Keratinocyte (primary cell): ENCODE measurements around the gene PRAMEF17.

Experiments
- CTCF ChIP-seq, 3 experiments: IDR thresholded peaks in 1 of 3; conservative IDR thresholded peaks in 1 of 3; optimal IDR thresholded peaks in 1 of 3; 2 replicates in 2 of 3; 3 replicates in 1 of 3; pipeline versions ENCODE3 to v1.5.1; 2011; ENCODE audit warnings: low read length in 3 of 3, mild to moderate bottlenecking in 3 of 3, moderate library complexity in 2 of 3, control low read depth in 1 of 3, inconsistent platforms in 1 of 3; ENCODE audit not compliant: insufficient read depth in 2 of 3; ENCODE audit errors: extremely low read depth in 1 of 3
- EZH2 ChIP-seq: IDR thresholded peaks from one replicate; pipeline ENCODE4 v1.6.1; 2012; ENCODE audit warnings: inconsistent platforms, mild to moderate bottlenecking, low read length, moderate library complexity

DNA sequence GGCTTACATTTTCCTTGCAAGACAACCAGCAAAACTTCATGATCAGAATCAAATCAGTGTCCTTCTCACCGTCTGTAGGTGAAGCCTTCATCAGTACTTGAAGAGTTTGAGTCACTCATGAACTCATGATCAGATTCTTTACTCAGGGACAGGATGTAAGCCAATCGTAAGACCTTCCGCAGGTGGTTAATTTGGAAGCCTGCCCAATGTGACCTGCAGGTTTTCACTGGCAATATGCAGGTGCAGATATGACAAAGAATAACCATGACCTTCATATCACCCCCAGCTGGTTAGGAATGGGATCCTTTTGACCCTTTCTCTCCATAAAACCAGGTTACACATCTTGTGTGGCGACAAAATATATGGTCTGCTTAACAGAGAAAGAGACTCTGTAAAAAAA is 18.4 kb downstream of the PRAMEF17 start:
- TF ChIP-seq EZH2 (no peak), CTCF (optimal IDR thresholded peaks at IDR 0.05 in 1 of 3, IDR thresholded peaks at IDR 0.05 in 1 of 3, conservative IDR thresholded peaks at IDR 0.05 in 1 of 3; ENCODE audit: extremely low read depth in 1 of 3, insufficient read depth in 2 of 3, low read length in 3 of 3) (no peak)
